H54 (cell line): ENCODE results near the gene SENP7.

Experiments used
- DNase-seq: peaks from one replicate; pipeline ENCODE4 v3.0.0; 2011; ENCODE audit warnings: low spot score, mixed read lengths; ENCODE audit not compliant: insufficient read length
- FAIRE-seq: peaks from 3 replicates; lab custom pipeline; 2011; peaks lifted over from hg19 to GRCh38; lab: Jason Lieb, UNC
- POLR2A ChIP-seq: IDR thresholded peaks from 2 replicates; pipeline ENCODE4 v1.6.1; 2011; ENCODE audit warnings: low read depth, mild to moderate bottlenecking, low read length

The SENP7 gene

DNA sequence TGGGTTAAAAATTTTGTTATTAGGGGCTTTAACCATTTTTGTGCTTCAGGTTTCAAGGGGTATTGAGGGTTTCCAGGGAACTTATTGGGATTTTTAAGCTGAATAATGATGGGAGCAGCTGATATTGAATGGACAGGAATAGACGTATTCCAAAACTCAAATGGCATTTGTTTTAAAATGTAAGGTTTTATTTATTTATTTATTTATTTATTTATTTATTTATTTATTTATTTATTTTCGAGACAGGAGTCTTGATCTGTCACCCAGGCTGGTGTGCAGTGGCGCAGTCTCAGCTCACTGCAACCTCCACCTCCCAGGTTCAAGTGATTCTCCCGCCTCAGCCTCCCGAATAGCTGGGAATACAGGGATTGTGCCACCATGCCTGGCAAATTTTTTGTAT, 22.2 kb upstream of the SENP7 start:
- DNase-seq, result no peak
- TF ChIP-seq POLR2A, result no peak
- FAIRE-seq, result no peak

- TF ChIP-seq POLR2A, result no peak
- DNase-seq (no peak), FAIRE-seq (no peak)
Observed at GRCh38 chr3:101533603-101533968, 20.6 kb upstream of the SENP7 start.

DNA sequence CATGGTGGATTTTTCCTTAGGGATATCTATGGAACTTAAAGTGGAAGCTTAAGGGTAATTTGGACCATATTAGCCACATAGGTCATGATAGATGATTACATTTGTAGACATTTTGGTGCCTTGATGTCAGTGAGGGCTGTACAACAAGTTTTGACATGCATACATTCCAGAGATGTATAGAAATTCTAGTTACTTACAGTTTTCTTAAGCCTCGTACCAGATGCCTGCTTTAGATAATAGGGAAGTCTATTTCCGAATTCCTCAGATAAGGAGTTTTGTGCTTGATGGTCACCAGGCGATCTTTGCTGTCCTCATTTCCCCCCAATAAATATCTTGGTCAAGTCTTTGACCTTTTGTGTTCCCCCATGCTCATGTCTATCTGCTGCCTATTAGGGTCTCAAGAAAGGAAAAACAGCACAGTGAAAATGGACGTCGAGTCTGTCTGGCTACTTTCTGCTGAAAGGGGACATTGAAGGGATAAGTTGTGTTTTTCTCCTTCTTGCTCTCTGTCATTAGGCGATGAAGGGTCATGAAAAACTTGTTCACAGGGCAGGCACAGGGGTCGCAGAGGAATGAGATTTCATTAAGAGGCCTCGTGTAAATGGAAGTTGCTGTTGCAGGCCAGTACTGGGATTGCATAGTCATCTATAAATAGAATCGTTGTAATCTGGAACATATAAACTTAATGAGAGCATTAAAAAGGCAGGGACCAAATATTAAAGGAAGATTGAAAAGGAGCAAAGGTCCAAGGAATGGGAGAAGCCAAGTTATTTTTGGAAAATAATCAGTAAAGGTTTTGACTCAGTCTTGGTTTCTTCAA, 20.0 kb upstream of the SENP7 start:
- no peak for DNase-seq
- TF ChIP-seq POLR2A, result no peak
- FAIRE-seq, result no peak

GRCh38 chr3:101531473-101532086, 18.6 kb upstream of the SENP7 start:
- no peak for FAIRE-seq
- no peak for TF ChIP-seq POLR2A

DNA sequence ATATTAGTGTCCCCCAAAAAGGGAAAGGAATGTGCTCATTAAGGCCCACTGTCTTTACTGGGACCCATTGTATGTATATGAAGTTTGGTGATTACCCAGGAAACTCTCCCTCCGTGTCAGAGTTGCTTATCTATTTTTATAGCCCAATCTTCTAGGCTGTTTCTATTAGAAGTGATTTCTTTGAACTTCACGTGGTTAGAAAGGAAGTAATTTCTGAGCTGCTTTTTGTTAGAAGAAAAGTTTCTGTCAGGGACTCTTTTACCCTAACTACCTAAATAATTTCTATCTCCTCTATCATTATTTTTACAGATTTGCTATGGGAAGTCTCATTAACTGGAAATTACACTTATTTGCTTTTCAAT, 17.7 kb upstream of the SENP7 start:
- no peak for TF ChIP-seq POLR2A
- DNase-seq, result no peak
- no peak for FAIRE-seq

More at GRCh38 chr3:101531473-101532086, 18.6 kb upstream of the SENP7 start:
- no peak for DNase-seq

- DNase-seq (no peak), FAIRE-seq (no peak)
- no peak for TF ChIP-seq POLR2A
Observed at GRCh38 chr3:101529816-101530685, 17.0 kb upstream of the SENP7 start.

DNA sequence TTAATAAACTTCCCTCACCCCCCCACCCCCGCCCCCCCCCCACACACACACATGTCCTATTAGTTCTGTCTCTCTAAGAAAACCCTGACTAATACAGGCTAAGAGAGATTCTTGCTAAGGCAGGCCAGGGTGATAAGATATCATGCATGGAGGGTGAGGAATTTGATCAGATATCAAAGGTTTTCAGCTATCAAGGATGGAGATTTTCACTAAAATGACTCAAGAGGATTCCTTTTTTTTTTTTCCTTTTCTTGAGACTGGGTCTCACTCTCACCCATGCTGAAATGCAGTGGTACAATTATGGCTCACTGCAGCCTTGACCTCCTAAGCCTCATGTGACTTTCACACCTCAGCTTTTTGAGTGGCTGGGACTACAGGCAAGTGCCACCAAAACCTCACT, 14.9 kb upstream of the SENP7 start:
- DNase-seq (no peak), FAIRE-seq (no peak)
- TF ChIP-seq POLR2A, result no peak

- DNase-seq (no peak), FAIRE-seq (no peak)
- TF ChIP-seq POLR2A, result no peak
Observed at GRCh38 chr3:101527441-101527840, 14.4 kb upstream of the SENP7 start.

GRCh38 chr3:101521211-101521701, 8.2 kb upstream of the SENP7 start:
- FAIRE-seq (no peak), DNase-seq (no peak)
- TF ChIP-seq POLR2A, result no peak

GRCh38 chr3:101519685-101520365, 6.8 kb upstream of the SENP7 start:
- FAIRE-seq, result no peak
- DNase-seq, result no peak
- no peak for TF ChIP-seq POLR2A

- FAIRE-seq (peak; percentile 43), DNase-seq (no peak)
- TF ChIP-seq POLR2A, result no peak
Observed at GRCh38 chr3:101518421-101518871, 5.4 kb upstream of the SENP7 start.

DNA sequence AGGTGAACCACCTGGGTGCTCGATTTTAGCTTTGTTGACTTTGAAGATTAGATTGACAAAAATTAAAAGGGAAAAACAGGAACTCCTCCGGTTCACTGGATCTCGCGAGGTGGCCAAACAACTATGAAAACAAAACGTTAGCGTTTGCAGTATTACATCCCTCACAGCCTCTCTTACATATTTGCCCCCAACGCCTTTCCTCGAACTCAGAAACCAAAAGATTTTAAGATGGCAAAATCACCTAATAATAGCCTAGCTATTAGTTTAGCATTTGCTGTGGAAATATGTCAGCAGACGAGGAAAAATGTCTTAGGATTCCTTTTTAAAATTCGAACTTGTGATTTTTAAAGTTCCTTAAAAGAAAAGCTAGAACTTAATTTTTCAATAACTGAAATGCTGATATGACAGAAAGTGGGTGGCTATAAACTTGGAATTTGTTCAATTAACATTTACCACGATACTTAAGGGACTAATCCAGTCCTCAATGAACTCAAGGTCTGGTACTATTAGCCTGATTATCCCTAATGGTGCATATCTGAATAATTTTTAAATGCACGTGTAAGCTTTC, 491 bp upstream of the SENP7 start:
- peak; percentile 65 for FAIRE-seq
- TF ChIP-seq POLR2A, result no peak
- peak; percentile 47 for DNase-seq

GRCh38 chr3:101512396-101512645, 691 bp downstream of the SENP7 start:
- FAIRE-seq, result no peak
- DNase-seq, result no peak
- TF ChIP-seq POLR2A, result no peak

DNA sequence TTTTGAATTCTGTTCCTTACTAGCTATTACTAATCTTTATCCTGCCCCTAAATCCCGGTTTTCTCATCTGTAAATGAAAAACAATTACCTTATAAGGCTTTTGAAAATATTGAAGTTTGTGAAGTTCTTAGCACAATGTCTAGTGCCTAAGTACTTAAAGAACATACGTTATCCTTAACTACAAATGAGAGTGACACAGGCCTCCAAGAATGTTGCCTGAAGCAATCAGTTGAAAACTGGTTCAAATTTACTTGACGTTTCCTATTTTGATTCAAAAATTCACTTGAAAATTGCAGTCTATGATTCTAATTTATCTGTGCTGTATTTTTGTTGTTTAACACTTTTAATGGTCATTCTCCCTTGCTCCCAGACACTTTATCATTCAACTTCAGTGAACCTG, 3.2 kb downstream of the SENP7 start:
- DNase-seq, result no peak
- TF ChIP-seq POLR2A, result no peak
- no peak for FAIRE-seq
